Mesenchymal stem cell (in vitro differentiated cells and primary cell): Measurements from ENCODE around the gene DHX32.
A peak's percentile ranks its signal among the peaks of the same experiment; 100 is the strongest.

Experiments used
- DNase-seq: peaks from one replicate; pipeline ENCODE4 v3.0.0-alpha.2; 2013
- H2AFZ ChIP-seq: one replicate; pipeline ENCODE4 v1.6.1; 2013; ENCODE audit warnings: low read depth, mild to moderate bottlenecking, control low read depth, inconsistent platforms, low read length, moderate library complexity
- H2AK5ac ChIP-seq: 2 replicates; pipeline ENCODE4 v1.6.1; 2013; ENCODE audit warnings: low read length, moderate library complexity, mild to moderate bottlenecking, inconsistent platforms; ENCODE audit not compliant: severe bottlenecking
- H2BK120ac ChIP-seq: one replicate; pipeline ENCODE4 v1.6.1; 2013; ENCODE audit warnings: low read depth, mild to moderate bottlenecking, inconsistent platforms, low read length, moderate library complexity
- H2BK12ac ChIP-seq, 2 experiments: one replicate each; pipeline ENCODE4 v1.6.1; 2013; ENCODE audit warnings: inconsistent platforms in 2 of 2, low read length in 2 of 2, mild to moderate bottlenecking in 2 of 2, moderate library complexity in 2 of 2, control low read depth in 1 of 2
- H2BK15ac ChIP-seq: one replicate; pipeline ENCODE4 v1.6.1; 2013; ENCODE audit warnings: mild to moderate bottlenecking, low read depth, inconsistent platforms; ENCODE audit not compliant: poor library complexity, severe bottlenecking
- H2BK5ac ChIP-seq: 2 replicates; pipeline ENCODE4 v1.6.1; 2013; ENCODE audit warnings: low read depth, mild to moderate bottlenecking, low read length, control low read depth, inconsistent platforms; ENCODE audit not compliant: poor library complexity, severe bottlenecking
- H3K14ac ChIP-seq, 2 experiments: one replicate each; pipeline ENCODE4 v1.6.1; 2013; ENCODE audit warnings: inconsistent platforms in 2 of 2, low read length in 2 of 2, control low read depth in 1 of 2, mild to moderate bottlenecking in 1 of 2, moderate library complexity in 1 of 2
- H3K18ac ChIP-seq, 2 experiments: one replicate each; pipeline ENCODE4 v1.6.1; 2013; ENCODE audit warnings: inconsistent platforms in 2 of 2, low read length in 2 of 2, control low read depth in 1 of 2, low read depth in 1 of 2, mild to moderate bottlenecking in 1 of 2
- H3K23ac ChIP-seq, 2 experiments: one replicate each; pipeline ENCODE4 v1.6.1; 2013; ENCODE audit warnings: inconsistent platforms in 2 of 2, low read length in 2 of 2, mild to moderate bottlenecking in 2 of 2, moderate library complexity in 2 of 2, control low read depth in 1 of 2
- H3K27ac ChIP-seq: 2 replicates; pipeline ENCODE4 v1.5.1; 2013; ENCODE audit warnings: mild to moderate bottlenecking, moderate library complexity, low read length, control low read depth, inconsistent platforms; ENCODE audit not compliant: poor library complexity, severe bottlenecking
- H3K27me3 ChIP-seq, 2 experiments: 2 replicates each; pipeline versions ENCODE4 v1.6.1 to v1.7.0; 2013; ENCODE audit warnings: low read length in 2 of 2, mild to moderate bottlenecking in 2 of 2, moderate library complexity in 2 of 2, control low read depth in 1 of 2, inconsistent platforms in 1 of 2; ENCODE audit not compliant: control insufficient read depth in 1 of 2, insufficient read depth in 1 of 2
- H3K36me3 ChIP-seq, 2 experiments: 2 replicates each; pipeline versions ENCODE4 v1.6.1 to v1.7.0; 2013; ENCODE audit warnings: low read length in 2 of 2, control low read depth in 1 of 2, inconsistent platforms in 1 of 2, low read depth in 1 of 2, mild to moderate bottlenecking in 1 of 2; ENCODE audit not compliant: insufficient read depth in 2 of 2, control insufficient read depth in 1 of 2
- H3K4ac ChIP-seq, 2 experiments: one replicate each; pipeline ENCODE4 v1.6.1; 2013; ENCODE audit warnings: inconsistent platforms in 2 of 2, low read length in 2 of 2, mild to moderate bottlenecking in 2 of 2, moderate library complexity in 2 of 2, control low read depth in 1 of 2, low read depth in 1 of 2
- H3K4me1 ChIP-seq: 2 replicates; pipeline ENCODE4 v1.6.1; 2013; ENCODE audit warnings: low read depth, low read length, control low read depth; ENCODE audit not compliant: control insufficient read depth, insufficient read depth
- H3K4me2 ChIP-seq: 2 replicates; pipeline ENCODE4 v1.6.1; 2013; ENCODE audit warnings: low read length, mild to moderate bottlenecking, inconsistent platforms; ENCODE audit not compliant: poor library complexity, severe bottlenecking
- H3K4me3 ChIP-seq, 2 experiments: 2 replicates each; pipeline versions ENCODE4 v1.5.1 to v1.7.0; 2013; ENCODE audit warnings: low read length in 2 of 2, mild to moderate bottlenecking in 2 of 2, control low read depth in 1 of 2, low read depth in 1 of 2; ENCODE audit not compliant: insufficient read depth in 1 of 2
- H3K79me1 ChIP-seq: replicated peaks from 2 replicates; pipeline ENCODE4 v1.6.1; 2013; ENCODE audit warnings: mild to moderate bottlenecking, control low read depth, low read length, inconsistent platforms; ENCODE audit not compliant: poor library complexity, severe bottlenecking
- H3K9ac ChIP-seq: 2 replicates; pipeline ENCODE4 v1.7.0; 2013; ENCODE audit warnings: mild to moderate bottlenecking, low read length, moderate library complexity
- H3K9me3 ChIP-seq: 2 replicates; pipeline ENCODE4 v1.7.0; 2013; ENCODE audit warnings: mild to moderate bottlenecking, low read length; ENCODE audit not compliant: control insufficient read depth
- H4K8ac ChIP-seq: one replicate; pipeline ENCODE4 v1.6.1; 2013; ENCODE audit warnings: inconsistent platforms, mild to moderate bottlenecking, low read length, moderate library complexity
- H4K91ac ChIP-seq: one replicate; pipeline ENCODE4 v1.6.1; 2013; ENCODE audit warnings: mild to moderate bottlenecking, low read length, inconsistent platforms
- WGBS: methylation state at CpG from one replicate; pipeline ENCODE4 v1.1.7; 2013; ENCODE audit warnings: mixed read lengths; 5-methylcytosine and 5-hydroxymethylcytosine counted together

The DHX32 gene

DNA sequence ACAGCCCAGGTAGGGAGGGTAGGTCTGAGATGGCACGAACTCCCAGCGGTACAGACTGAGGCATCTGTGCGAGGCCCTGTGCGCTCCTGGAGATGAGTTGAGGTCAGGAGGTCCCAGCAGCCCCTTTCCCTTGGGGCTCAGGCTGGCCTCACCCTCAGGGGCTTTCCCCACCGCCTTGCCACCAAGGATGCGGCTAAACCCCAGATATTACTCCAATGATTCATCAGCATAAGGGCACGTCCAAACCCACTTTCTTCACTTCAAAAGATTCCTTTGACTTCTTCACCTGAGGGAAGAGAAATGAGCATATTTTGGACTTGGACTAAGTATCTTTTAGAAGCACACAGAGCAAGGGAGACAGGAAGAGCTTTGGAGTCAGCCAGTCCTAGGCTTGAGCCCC, 78.4 kb downstream of the DHX32 start:
- H2BK5ac ChIP-seq = no peak overlapping the region
- no peak overlapping the region for H4K91ac ChIP-seq
- H3K14ac ChIP-seq = no peak overlapping the region
- H3K4me2 ChIP-seq = no peak overlapping the region
- no peak overlapping the region for H3K23ac ChIP-seq
- H2BK120ac ChIP-seq = no peak overlapping the region
- no peak overlapping the region for H3K4me3 ChIP-seq
- no peak overlapping the region for H4K8ac ChIP-seq
- H3K4me1 ChIP-seq = peaks cover 20% of the 10 kb centered on the region
- H3K36me3 ChIP-seq = peaks cover 32 to 95% of the 10 kb centered on the region in 2 experiments
- H3K9me3 ChIP-seq = no peaks in the 10 kb centered on the region
- H2BK12ac ChIP-seq = no peak overlapping the region
- no peak overlapping the region for H3K27ac ChIP-seq
- H3K9ac ChIP-seq = no peak overlapping the region
- H2BK15ac ChIP-seq = no peak overlapping the region
- no peak overlapping the region for H3K4ac ChIP-seq
- no peak overlapping the region for H3K18ac ChIP-seq
- no peaks in the 10 kb centered on the region for H3K79me1 ChIP-seq
- H2AFZ ChIP-seq = no peak overlapping the region
- no peak overlapping the region for H2AK5ac ChIP-seq
- H3K27me3 ChIP-seq = no peaks in the 10 kb centered on the region
- DNase-seq = no peak
- WGBS = 97% methylated on average over 7 of the region's 7 CpGs

DNA sequence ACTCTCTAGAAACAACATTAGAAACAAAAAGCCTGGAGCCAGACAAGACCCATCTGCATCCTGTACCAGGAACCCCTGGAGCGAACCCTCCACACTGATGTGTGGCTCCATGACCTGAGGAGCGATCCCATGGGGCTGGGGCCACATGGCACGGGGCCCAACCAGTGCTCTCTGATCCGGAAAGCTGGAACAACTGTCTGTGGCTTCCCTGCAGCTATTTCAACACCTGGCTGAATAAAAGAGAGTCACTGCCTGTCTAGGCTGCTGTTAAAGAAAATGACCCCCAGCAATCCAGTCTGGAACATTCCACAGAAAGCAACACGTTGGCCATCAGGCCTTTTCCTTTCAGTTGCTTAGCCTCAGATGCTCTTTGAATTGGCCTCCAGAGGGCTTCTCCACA, 79.0 kb downstream of the DHX32 start:
- 88% methylated on average over 5 of the region's 5 CpGs for WGBS

DNA sequence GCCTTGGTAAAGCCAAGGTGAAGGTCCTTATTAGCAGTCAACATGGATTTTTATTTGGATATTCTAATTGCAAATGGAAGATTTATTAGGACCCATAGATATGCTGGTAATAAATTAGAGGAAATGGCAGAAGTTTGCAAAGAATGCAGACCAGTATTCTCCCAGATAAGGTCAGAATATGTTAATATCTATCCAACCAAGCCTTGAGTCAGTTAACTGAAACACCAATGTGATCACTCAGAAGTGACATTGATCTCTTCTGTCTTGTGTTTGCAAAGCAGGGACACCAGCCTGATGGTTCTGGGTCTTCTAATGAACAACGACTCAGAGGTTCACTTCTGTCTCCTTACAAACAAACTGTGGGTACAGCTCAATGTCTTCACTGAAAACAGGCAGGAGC, 79.5 kb downstream of the DHX32 start:
- Histone ChIP-seq H3K27ac (peak overlapping the region; percentile 13), H3K18ac (no peak overlapping the region), H3K36me3 (peaks cover 35 to 94% of the 10 kb centered on the region in 2 experiments), H2BK12ac (no peak overlapping the region), H3K9ac (no peak overlapping the region), H2AFZ (no peak overlapping the region), H3K4me1 (peaks cover 23% of the 10 kb centered on the region), H3K79me1 (no peaks in the 10 kb centered on the region), H3K14ac (no peak overlapping the region), H3K4ac (no peak overlapping the region), H2BK120ac (no peak overlapping the region), H4K8ac (no peak overlapping the region), H3K4me3 (no peak overlapping the region), H2AK5ac (no peak overlapping the region), H3K9me3 (no peaks in the 10 kb centered on the region), H2BK15ac (no peak overlapping the region), H3K4me2 (no peak overlapping the region), H3K23ac (no peak overlapping the region), H2BK5ac (no peak overlapping the region), H4K91ac (no peak overlapping the region), H3K27me3 (no peaks in the 10 kb centered on the region)
- 93% methylated on average over 1 of the region's 1 CpG for WGBS
- no peak for DNase-seq

More for the DNA sequence above, 79.0 kb downstream of the DHX32 start:
- H3K14ac ChIP-seq = no peak overlapping the region
- no peaks in the 10 kb centered on the region for H3K9me3 ChIP-seq
- H3K36me3 ChIP-seq = peaks cover 35 to 95% of the 10 kb centered on the region in 2 experiments
- H2BK12ac ChIP-seq = no peak overlapping the region
- no peak overlapping the region for H3K18ac ChIP-seq
- no peak overlapping the region for H2AFZ ChIP-seq
- no peak overlapping the region for H2BK15ac ChIP-seq
- H3K79me1 ChIP-seq = no peaks in the 10 kb centered on the region
- H3K4me3 ChIP-seq = no peak overlapping the region
- H2BK120ac ChIP-seq = no peak overlapping the region
- H2BK5ac ChIP-seq = no peak overlapping the region
- no peak overlapping the region for H4K8ac ChIP-seq
- peaks cover 23% of the 10 kb centered on the region for H3K4me1 ChIP-seq
- H3K4ac ChIP-seq = no peak overlapping the region
- no peak overlapping the region for H4K91ac ChIP-seq
- no peak overlapping the region for H3K27ac ChIP-seq
- no peaks in the 10 kb centered on the region for H3K27me3 ChIP-seq
- H3K23ac ChIP-seq = no peak overlapping the region
- H2AK5ac ChIP-seq = no peak overlapping the region
- DNase-seq = no peak
- H3K4me2 ChIP-seq = no peak overlapping the region
- H3K9ac ChIP-seq = no peak overlapping the region

DNA sequence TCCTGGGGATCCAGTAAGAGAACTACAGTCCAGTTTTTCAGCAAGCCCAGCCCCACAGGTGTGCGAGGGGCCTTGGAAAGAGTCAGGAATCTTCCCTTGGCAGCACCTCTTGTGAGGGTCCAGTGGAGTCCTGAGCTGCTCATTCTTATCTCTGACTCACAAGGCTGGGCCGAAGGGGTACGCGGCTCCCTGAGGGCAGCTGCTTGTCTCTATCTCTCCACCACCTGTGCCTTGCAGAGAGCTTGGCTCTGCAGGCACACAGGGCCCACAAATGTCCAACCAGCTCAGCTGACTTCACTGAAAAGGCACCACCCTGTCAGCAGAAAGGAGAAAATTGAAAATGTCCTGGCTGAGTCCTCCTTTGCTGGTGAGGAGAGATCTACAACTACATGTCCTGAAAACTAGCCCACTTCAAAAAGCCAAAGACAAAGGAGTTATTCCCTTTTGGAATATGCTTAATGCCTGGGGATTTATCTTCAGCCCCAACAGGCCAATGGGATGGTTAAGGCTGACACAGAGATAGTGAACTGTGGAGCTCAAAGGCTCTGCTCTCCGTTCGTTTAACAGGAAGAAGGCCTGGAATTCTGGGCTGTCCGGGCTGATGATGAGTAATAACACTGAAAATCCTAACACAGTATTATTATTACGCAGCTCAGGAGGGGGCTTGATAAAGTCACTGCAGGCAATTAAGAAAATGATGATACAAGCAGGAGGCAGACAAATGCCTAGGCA, 81.5 kb downstream of the DHX32 start:
- Histone ChIP-seq H4K91ac (no peak overlapping the region), H2AK5ac (no peak overlapping the region), H2AFZ (no peak overlapping the region), H4K8ac (no peak overlapping the region), H2BK5ac (no peak overlapping the region), H3K4me3 (no peak overlapping the region), H3K79me1 (peaks cover 2% of the 10 kb centered on the region), H3K36me3 (peaks cover 32 to 94% of the 10 kb centered on the region in 2 experiments), H3K14ac (no peak overlapping the region), H3K4me1 (peaks cover 23% of the 10 kb centered on the region), H2BK12ac (no peak overlapping the region), H3K18ac (no peak overlapping the region), H2BK120ac (no peak overlapping the region), H3K9ac (no peak overlapping the region), H2BK15ac (no peak overlapping the region), H3K27me3 (no peaks in the 10 kb centered on the region), H3K27ac (no peak overlapping the region), H3K4me2 (no peak overlapping the region), H3K4ac (no peak overlapping the region), H3K23ac (no peak overlapping the region), H3K9me3 (no peaks in the 10 kb centered on the region)
- 91% methylated on average over 5 of the region's 8 CpGs for WGBS
- no peak for DNase-seq
